ENCODE measurements around the gene FGFR2.

FGFR2 gene

DNA sequence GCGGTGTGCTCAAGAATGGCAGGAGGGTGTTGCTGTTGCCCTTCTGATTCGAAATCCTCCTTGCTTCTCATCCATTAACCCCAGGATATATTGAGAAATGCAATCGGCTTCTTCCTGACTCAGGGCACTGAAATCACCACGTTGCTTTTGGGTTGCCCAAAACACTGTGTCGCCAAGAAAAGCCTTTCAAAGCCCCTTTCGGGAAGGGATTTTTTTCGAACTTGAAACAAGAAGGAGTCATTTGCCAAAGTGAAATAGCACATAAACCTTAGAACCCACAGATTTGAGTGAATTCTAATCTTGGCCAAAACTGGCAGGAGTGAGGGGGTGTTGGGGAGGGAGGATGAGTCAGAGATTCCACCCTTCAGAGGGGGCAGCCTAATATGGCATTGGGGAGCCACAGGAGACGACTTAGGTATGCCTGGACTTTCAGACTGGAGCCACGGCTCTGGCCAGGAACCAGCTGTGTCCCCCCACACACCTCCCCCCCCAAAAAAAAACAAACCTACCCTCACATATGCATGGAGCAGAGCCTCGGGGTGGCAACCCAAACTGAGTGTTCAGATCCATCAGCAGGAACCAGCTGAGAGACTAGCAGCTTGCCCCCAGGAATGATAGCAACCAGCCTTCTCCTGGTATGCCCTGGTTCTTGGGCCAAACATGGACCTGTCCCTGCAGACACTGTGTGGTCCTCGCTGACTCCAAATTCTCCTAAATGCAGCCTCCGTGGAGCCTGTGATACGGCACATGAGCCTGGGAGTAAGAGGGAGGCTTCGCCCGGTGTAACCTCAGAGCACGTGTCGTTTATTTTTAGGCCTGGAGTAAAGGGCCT, 138.4 kb downstream of the FGFR2 start:
- Histone ChIP-seq H3K79me2 (ENCODE audit: insufficient read depth, low read depth) (no peaks in the 10 kb centered on the region), H3K9ac (peak overlapping the region; percentile 57), H3K4me3 (IDR thresholded peaks at IDR 0.05; ENCODE audit: insufficient read depth, low read depth, low read length) (no peak overlapping the region), H2AFZ (ENCODE audit: low read depth) (peak overlapping the region; percentile 60), H3K4me1 (ENCODE audit: low read depth, poor library complexity, severe bottlenecking) (peaks cover 83% of the 10 kb centered on the region), H4K20me1 (ENCODE audit: insufficient read depth) (no peaks in the 10 kb centered on the region), H3K27ac (peak overlapping the region; percentile 71), H3K4me2 (peak overlapping the region; percentile 59), H3K27me3 (ENCODE audit: insufficient read depth, low read depth) (no peaks in the 10 kb centered on the region), H3K36me3 (ENCODE audit: insufficient read depth) (no peaks in the 10 kb centered on the region)
- TF ChIP-seq, protein P1, sequence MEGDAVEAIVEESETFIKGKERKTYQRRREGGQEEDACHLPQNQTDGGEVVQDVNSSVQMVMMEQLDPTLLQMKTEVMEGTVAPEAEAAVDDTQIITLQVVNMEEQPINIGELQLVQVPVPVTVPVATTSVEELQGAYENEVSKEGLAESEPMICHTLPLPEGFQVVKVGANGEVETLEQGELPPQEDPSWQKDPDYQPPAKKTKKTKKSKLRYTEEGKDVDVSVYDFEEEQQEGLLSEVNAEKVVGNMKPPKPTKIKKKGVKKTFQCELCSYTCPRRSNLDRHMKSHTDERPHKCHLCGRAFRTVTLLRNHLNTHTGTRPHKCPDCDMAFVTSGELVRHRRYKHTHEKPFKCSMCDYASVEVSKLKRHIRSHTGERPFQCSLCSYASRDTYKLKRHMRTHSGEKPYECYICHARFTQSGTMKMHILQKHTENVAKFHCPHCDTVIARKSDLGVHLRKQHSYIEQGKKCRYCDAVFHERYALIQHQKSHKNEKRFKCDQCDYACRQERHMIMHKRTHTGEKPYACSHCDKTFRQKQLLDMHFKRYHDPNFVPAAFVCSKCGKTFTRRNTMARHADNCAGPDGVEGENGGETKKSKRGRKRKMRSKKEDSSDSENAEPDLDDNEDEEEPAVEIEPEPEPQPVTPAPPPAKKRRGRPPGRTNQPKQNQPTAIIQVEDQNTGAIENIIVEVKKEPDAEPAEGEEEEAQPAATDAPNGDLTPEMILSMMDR (conservative IDR thresholded peaks at IDR 0.05; ENCODE audit: low read depth, low read length): no peak

DNA sequence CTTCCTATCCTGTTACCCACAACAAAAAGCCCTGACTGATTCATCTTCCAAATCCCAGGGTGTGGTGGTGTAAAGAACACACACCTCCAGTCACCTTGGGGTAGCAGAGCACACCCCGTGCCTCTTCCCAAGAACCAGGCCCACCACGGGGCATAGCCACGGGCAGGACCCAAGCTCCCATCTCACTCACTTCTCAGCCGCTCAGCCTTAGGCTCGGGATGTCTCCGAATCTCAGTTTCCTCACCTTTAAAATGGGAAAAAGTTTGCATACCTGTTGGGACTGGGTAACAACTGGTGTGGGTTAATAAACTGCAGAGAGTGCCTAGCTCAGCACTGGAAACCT, 139.0 kb downstream of the FGFR2 start:
- no peak overlapping the region for H3K4me3 ChIP-seq (IDR thresholded peaks at IDR 0.05; ENCODE audit: insufficient read depth, low read depth, low read length)
- no peaks in the 10 kb centered on the region for H3K27me3 ChIP-seq (ENCODE audit: insufficient read depth, low read depth)
- H2AFZ ChIP-seq (ENCODE audit: low read depth): peak overlapping the region; percentile 60
- H4K20me1 ChIP-seq (ENCODE audit: insufficient read depth): no peaks in the 10 kb centered on the region
- H3K36me3 ChIP-seq (ENCODE audit: insufficient read depth): no peaks in the 10 kb centered on the region
- no peaks in the 10 kb centered on the region for H3K79me2 ChIP-seq (ENCODE audit: insufficient read depth, low read depth)
- H3K4me1 ChIP-seq (ENCODE audit: low read depth, poor library complexity, severe bottlenecking): peaks cover 81% of the 10 kb centered on the region
- peak overlapping the region; percentile 59 for H3K4me2 ChIP-seq
- H3K9ac ChIP-seq: peak overlapping the region; percentile 57; the same call in 1 of the 2 replicates
- TF ChIP-seq, protein P1 (conservative IDR thresholded peaks at IDR 0.05; ENCODE audit: low read depth, low read length): no peak
- H3K27ac ChIP-seq: peak overlapping the region; percentile 71

DNA sequence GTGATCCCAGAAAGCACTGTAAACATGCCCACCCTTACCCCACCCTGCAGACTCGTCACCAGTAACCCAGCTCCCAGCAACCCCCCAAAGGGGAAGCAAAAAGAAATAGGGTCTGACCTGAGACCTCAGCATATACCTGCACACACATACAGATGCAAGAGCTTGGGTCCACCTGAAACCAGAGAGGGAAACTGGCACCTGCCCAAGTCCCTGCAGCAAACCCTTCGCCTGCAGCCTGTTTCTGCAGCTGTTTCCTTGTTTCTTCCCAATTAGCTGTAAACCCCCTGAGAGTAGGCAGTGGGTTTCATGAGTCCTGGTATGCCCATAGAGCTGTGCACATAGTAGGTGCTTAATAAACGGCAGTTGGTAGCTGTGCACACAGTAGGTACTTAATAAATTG, 140.5 kb downstream of the FGFR2 start:
- TF ChIP-seq, protein P1 (conservative IDR thresholded peaks at IDR 0.05; ENCODE audit: low read depth, low read length): no peak
- H3K27ac ChIP-seq: no peak overlapping the region; the same call in 1 of the 2 replicates
- no peaks in the 10 kb centered on the region for H3K79me2 ChIP-seq (ENCODE audit: insufficient read depth, low read depth)
- peak overlapping the region; percentile 16 for H3K4me2 ChIP-seq
- no peaks in the 10 kb centered on the region for H4K20me1 ChIP-seq (ENCODE audit: insufficient read depth)
- no peak overlapping the region for H3K4me3 ChIP-seq (IDR thresholded peaks at IDR 0.05; ENCODE audit: insufficient read depth, low read depth, low read length)
- no peak overlapping the region for H3K9ac ChIP-seq
- peaks cover 66% of the 10 kb centered on the region for H3K4me1 ChIP-seq (ENCODE audit: low read depth, poor library complexity, severe bottlenecking)
- no peaks in the 10 kb centered on the region for H3K36me3 ChIP-seq (ENCODE audit: insufficient read depth)
- no peak overlapping the region for H2AFZ ChIP-seq (ENCODE audit: low read depth)
- H3K27me3 ChIP-seq (ENCODE audit: insufficient read depth, low read depth): no peaks in the 10 kb centered on the region

DNA sequence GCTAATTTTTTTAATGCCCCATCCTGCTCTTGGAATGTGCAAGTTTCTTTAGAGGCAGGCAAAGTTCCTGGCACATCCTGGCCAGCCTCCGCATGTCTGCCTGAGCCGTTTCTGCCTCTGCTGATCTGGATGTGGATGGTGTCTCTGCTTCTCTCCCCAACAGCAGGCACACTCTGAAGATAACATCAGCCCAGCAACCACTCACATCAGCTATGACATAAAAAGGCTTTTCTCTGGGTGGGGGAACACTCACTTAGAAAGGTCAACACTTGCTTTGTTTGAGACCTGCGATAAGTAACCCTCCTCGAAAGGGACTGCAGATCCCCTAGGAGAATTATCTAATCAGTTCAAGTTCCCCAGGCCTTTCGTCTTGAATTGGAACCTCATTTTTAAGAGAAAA, 142.9 kb downstream of the FGFR2 start:
- H3K27ac ChIP-seq: no peak overlapping the region
- no peak overlapping the region for H2AFZ ChIP-seq (ENCODE audit: low read depth)
- H3K4me2 ChIP-seq: no peak overlapping the region
- no peaks in the 10 kb centered on the region for H3K27me3 ChIP-seq (ENCODE audit: insufficient read depth, low read depth)
- TF ChIP-seq, protein P1 (conservative IDR thresholded peaks at IDR 0.05; ENCODE audit: low read depth, low read length): no peak
- H3K4me3 ChIP-seq (IDR thresholded peaks at IDR 0.05; ENCODE audit: insufficient read depth, low read depth, low read length): no peak overlapping the region
- H3K4me1 ChIP-seq (ENCODE audit: low read depth, poor library complexity, severe bottlenecking): peaks cover 51% of the 10 kb centered on the region
- H3K9ac ChIP-seq: no peak overlapping the region
- H4K20me1 ChIP-seq (ENCODE audit: insufficient read depth): no peaks in the 10 kb centered on the region
- no peaks in the 10 kb centered on the region for H3K36me3 ChIP-seq (ENCODE audit: insufficient read depth)
- H3K79me2 ChIP-seq (ENCODE audit: insufficient read depth, low read depth): no peaks in the 10 kb centered on the region
